Fibroblast of villous mesenchyme (primary cell): ENCODE results near the gene NPAS2. TPM values are rescaled to one million over a fixed set of nuclear protein-coding genes. Genes with fewer than 3 reads are reported as not detected.

Source experiments
- DNase-seq: peaks from one replicate; pipeline ENCODE4 v3.0.0-alpha.2; 2010; ENCODE audit warnings: low read depth
- H3K4me3 ChIP-seq: 2 replicates; pipeline ENCODE4 v1.5.1; 2011; ENCODE audit warnings: low read depth, mild to moderate bottlenecking, low read length
- CTCF ChIP-seq: IDR thresholded peaks from 2 replicates; pipeline ENCODE4 v1.5.1; 2012; ENCODE audit warnings: low read depth, mild to moderate bottlenecking, low read length; ENCODE audit not compliant: insufficient read depth
- total RNA-seq: library from RNA; depleted of rRNA; stranded (reverse); fragments of >200 nt; gene quantifications from 2 replicates; pipeline ENCODE4 v1.2.3, GENCODE V29; 2012

The NPAS2 gene
- total RNA-seq, 1 donor = 17.3 TPM

- TF ChIP-seq CTCF = no peak
- DNase-seq = no peak
- no peak overlapping the region for H3K4me3 ChIP-seq
Measured at GRCh38 chr2:100936972-100937542, 117.1 kb downstream of the NPAS2 start.

- no peak for TF ChIP-seq CTCF
- DNase-seq = no peak
Measured at GRCh38 chr2:100938031-100939026, 118.4 kb downstream of the NPAS2 start.

GRCh38 chr2:100939445-100939844 is 119.5 kb downstream of the NPAS2 start:
- TF ChIP-seq CTCF = no peak
- no peak overlapping the region for H3K4me3 ChIP-seq
- no peak for DNase-seq

More at GRCh38 chr2:100938031-100939026, 118.4 kb downstream of the NPAS2 start:
- no peak overlapping the region for H3K4me3 ChIP-seq

- no peak for TF ChIP-seq CTCF
- H3K4me3 ChIP-seq = no peak overlapping the region
- peak; percentile 49 for DNase-seq
Measured at GRCh38 chr2:100940240-100940639, 120.3 kb downstream of the NPAS2 start.

GRCh38 chr2:100940766-100941645 is 121.1 kb downstream of the NPAS2 start:
- peak; percentile 31 for DNase-seq
- H3K4me3 ChIP-seq = no peak overlapping the region
- TF ChIP-seq CTCF = no peak

- H3K4me3 ChIP-seq = no peak overlapping the region
- peak; percentile 70 for DNase-seq
- TF ChIP-seq CTCF = no peak
Measured at GRCh38 chr2:100941646-100942240, 121.8 kb downstream of the NPAS2 start.
